ENCODE measurements around the gene FMNL2.

The FMNL2 gene

GRCh38 chr2:152588998-152589397 is 254.0 kb downstream of the FMNL2 start:
- no peak for DNase-seq

DNA sequence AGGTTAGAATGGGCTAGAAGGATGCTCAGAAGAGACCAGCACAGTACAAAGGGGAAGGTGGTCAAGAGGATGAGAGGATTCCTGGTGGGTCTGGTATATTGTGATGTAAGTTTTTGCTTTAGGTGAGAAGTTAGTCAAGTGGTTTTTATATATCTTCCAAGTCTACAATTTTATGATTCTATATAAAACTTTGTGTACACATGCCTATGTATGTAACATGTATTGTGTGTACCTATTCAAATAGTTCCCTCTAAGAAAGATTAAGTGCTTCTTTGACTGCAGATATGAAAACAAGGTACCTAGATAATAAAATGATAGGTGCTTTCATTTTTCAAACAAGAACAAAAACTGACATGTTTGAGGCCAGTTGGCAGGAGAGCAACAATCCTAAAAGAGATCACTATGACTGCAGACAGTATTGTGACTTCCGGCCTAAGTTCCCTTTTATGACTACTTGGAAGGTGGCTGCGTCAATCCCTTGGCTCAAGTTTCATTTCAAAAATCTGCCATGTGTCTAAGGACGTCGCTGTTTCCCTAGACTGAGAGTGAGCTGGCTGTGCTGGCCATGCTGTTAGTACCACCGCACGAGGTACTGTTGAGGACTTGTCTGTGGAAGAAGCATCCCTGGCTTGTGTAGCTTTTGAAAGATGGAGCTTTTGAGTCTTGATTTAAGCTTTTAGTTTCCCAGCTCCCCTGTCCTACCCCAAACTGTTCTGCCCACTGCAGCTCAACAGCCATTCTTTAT is 259.2 kb downstream of the FMNL2 start:
- DNase-seq = peak; percentile 61

- peak; percentile 84 for DNase-seq
These were observed 259.8 kb downstream of the FMNL2 start for GRCh38 chr2:152594792-152595191.

DNA sequence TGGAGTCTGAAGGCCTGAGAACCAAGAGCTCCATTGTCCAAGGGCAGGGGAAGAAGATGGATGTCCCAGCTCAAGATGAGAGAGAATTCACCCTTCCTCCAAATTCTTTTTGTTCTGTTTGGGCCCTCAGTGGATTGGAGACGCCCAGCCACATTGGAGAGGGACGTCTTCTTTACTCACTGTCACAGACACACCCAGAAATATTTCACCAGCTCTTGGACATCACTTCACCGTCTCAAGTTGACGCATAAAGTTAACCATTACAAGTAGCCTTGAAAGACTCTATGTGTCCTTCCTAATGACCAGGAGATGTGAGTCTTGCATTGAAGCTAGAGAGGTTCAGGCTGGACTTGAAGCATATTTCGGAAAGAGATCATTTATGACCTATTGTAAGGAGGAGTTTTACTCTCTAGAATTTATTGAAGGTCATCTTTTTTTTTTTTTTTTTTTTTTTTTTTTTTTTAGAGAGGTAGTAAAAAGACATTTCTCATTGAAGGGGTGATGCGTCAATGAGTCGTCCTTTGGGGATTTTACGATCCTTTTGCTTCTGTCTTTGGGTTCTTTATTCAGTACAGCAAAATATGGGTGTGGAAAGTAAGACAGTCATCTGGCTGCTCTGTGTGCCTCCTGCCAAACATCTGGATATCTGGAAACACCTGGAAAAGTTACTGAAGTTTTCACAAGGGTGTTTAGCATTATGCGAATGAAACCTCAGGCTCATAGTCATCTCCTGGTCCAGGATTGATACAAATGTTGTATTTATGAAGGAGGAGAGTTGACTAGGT is 264.2 kb downstream of the FMNL2 start:
- DNase-seq = no peak

GRCh38 chr2:152600051-152600657 is 265.2 kb downstream of the FMNL2 start:
- no peak for DNase-seq

GRCh38 chr2:152600697-152601096 is 265.7 kb downstream of the FMNL2 start:
- no peak for DNase-seq

DNA sequence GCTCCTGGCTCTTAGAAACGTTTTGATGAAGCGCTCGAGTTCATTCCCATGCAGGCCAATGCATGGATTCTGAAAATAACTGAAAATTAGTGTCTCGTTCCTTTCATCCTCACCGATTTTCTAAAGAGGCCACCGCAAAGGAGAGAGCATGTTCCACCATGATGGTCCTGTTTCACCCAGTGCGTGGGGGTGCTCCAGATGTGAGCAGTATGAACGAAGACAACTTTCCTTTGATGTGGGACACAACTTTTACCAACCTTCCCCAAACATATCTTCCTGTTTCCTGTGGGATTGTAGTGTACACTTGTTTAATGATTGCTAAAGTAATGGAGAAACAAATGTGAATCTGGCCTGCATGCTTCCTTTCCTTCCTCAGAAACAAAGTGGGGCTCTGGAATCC is 267.8 kb downstream of the FMNL2 start:
- no peak for DNase-seq

DNA sequence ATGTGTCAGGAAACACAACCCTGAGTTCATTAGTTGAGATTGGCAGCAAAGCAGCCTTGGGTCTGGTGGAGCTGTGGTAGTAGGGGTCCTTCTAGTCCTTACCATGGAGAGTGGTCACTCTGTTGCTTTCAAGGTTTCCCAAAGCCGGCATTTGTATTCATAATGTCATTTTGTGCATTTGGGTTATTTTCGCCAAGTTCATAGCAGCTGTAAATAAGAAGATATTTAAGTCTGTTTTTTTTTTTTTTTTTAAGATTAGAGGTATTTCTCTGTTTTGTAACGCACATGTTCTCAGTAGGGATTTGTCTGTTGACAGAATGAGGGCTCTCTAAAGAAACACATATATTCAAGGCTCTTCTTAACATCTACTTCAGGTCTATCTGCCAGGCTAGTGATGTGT is 268.2 kb downstream of the FMNL2 start:
- no peak for DNase-seq

DNA sequence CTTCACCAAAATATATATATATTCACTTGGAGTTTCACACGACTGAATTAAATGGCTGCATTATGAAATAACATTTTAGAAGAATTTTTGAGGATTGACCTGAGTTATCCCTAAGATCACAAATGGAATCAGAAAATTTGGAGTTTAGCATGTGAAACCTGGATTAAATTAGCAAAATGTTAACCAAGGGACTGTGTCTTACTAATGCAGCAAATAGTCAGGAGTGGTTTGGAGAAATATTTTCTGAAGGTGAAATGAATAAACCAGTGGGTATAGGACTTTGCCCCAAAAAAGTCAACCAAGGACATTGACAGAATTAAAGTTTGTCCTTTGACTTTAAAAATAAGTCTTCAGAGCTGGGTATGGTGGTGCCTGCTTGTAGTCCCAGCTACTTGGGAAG is 271.1 kb downstream of the FMNL2 start:
- DNase-seq = no peak

DNA sequence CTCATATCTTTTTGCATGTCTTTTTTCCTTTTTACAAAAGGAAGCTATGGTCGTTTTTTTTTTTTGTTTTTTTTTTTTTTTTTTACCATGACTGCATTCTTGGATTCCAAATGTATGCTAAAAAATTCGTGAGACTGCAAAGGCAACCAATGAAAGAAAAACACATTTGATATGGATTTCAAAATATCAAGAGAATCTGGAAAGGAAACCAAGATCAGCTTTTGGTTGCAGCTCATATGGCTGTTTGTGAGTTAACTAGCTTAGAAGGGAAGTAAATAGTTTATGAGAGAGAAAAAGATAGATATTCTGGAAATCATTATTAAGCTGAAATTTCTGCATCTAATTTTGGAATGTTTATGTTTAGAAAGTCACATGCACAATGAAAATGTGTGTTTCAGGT is 272.0 kb downstream of the FMNL2 start:
- no peak for DNase-seq

GRCh38 chr2:152607793-152608300 is 272.9 kb downstream of the FMNL2 start:
- no peak for DNase-seq

GRCh38 chr2:152609154-152609553 is 274.2 kb downstream of the FMNL2 start:
- DNase-seq = no peak

- DNase-seq = no peak
These were observed 274.7 kb downstream of the FMNL2 start for GRCh38 chr2:152609699-152610098.

DNA sequence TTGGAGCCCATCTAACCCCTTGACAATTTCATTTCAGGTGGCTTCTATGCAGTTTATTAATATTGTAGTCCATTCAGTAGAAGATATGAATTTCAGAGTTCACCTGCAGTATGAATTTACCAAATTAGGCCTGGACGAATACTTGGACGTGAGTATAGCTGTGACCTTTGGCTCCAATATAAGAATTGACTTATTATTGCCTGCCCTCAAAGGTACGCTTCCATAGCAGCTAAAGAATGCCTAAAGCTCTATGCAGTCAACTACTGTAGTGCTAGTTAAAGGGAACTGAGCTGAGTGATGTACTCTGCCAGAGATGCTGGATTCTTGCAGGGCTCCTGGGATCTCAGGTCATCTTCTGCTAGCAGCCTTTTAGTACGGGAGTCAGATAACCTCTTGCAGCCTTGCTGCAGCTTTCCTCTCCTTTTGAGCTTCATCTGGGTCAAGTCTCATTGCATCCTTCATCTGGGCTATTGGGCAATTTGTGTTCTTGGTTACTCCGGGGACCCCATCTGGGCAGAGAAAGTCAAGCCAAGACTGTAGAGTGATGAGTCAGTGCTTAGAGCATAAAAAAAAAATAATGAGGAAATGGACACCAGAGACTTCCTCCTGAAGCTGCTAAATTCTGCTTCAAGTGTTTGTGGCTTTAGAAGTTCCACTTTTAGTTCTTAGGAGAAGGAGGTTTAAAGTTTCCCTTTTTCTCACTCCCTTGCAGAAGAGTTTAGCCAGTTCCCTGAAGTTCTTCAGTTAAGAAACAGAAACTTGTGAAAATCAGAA is 276.7 kb downstream of the FMNL2 start:
- peak; percentile 53 for DNase-seq

- no peak for DNase-seq
These were observed 278.3 kb downstream of the FMNL2 start for GRCh38 chr2:152613235-152613634.

DNA sequence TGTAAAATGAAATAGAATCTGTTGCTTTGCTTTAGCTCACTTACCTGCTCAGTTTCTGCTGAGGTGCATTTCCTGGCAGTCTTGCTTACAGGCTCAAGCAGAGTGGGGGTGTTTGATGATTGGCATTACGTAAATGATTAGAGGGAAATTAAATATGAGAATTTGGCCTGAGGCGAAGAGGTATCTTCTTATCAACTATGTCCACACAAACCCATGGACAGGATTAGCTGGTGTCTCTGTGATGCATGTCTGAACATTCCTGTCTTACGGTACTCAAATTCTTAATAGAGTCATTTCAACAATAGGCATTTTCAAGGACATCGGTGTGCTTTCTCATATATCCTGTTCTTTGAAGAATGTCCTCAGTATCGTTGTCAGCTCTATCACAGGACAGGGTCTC is 280.2 kb downstream of the FMNL2 start:
- no peak for DNase-seq

GRCh38 chr2:152617456-152618192 is 282.6 kb downstream of the FMNL2 start:
- no peak for DNase-seq

DNA sequence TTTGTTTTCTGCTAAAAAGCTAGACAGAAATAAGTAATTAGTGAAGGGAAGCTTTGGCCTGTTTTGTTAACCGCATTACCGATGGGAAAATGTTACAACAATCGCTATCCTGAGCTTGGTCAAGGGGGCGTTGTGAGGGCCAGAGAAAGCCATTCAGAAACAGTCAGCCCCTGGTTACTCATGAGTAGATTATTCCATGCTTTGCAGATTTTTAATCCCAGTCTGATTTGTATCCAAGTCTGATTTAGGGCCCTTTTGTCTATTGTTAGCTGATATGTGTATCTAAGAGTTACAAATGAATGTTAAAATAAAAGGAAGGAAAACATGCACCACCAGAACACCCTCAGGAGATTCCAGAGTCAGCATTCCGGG is 283.2 kb downstream of the FMNL2 start:
- DNase-seq = no peak

GRCh38 chr2:152620208-152620607 is 285.2 kb downstream of the FMNL2 start:
- DNase-seq = no peak

GRCh38 chr2:152620985-152621384 is 286.0 kb downstream of the FMNL2 start:
- no peak for DNase-seq

GRCh38 chr2:152622219-152622618 is 287.2 kb downstream of the FMNL2 start:
- no peak for DNase-seq

DNA sequence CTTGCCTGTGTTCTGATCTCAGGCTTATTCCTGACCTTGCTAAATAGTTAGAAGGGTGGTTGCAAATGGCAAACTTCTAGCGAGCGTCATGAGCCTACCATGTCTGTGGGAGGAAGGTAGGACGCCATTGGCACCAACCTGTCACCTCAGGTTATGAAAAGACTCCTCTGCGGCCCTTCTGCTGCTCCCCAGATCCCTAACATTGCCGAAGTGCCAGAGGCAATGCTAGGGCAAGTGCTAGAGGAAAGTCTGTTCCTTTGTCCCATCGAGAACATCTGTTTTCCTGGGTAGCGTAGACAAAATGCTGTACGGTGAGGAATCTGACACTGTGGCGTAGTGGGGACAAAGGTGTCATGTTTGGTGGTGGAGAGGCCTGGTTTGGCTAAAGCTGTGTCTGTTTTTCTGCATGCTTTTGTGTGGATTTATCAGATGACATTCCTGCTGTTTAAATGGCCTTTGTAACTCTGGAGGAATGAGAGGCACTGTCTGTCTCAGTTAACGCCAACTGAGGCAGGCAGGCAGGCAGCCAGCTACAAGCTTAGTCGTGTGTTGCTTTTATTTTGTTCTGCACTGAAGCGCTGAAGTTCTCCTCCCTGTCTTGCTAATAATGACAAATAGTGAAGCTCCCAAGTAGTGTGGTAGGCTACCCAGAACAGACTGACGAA is 288.2 kb downstream of the FMNL2 start:
- DNase-seq = no peak

Measured in left hindlimb (tissue), 1 donor.